ENCODE results near the gene FRMD4A.

DNA sequence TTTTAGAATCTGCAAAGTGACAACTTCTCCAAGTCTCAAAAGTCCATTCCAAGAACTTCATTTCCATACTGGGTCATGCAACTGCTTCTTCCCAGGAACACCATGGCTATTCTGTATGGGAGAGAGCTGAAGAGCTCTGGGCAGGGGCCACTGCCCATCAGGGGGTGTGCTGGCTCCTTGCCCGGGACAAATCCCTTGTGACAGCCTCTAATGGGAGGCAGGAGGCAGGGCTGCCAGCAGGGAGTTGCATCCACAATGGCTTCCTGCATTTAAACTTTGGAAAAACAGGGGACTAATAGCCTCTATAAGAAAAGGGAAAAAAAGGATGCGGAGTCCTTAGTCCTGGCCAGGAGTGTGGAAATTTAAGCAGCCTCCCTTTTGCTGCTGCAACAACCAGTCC, 18.4 kb upstream of the FRMD4A start:
- TF ChIP-seq, protein P1, sequence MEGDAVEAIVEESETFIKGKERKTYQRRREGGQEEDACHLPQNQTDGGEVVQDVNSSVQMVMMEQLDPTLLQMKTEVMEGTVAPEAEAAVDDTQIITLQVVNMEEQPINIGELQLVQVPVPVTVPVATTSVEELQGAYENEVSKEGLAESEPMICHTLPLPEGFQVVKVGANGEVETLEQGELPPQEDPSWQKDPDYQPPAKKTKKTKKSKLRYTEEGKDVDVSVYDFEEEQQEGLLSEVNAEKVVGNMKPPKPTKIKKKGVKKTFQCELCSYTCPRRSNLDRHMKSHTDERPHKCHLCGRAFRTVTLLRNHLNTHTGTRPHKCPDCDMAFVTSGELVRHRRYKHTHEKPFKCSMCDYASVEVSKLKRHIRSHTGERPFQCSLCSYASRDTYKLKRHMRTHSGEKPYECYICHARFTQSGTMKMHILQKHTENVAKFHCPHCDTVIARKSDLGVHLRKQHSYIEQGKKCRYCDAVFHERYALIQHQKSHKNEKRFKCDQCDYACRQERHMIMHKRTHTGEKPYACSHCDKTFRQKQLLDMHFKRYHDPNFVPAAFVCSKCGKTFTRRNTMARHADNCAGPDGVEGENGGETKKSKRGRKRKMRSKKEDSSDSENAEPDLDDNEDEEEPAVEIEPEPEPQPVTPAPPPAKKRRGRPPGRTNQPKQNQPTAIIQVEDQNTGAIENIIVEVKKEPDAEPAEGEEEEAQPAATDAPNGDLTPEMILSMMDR (IDR thresholded peaks at IDR 0.05): no peak
- no peak for TF ChIP-seq POLR2A (IDR thresholded peaks at IDR 0.05)

All from uterus (tissue), 2 donors.